Gastrocnemius medialis (tissue), 4 donors: ENCODE data around the gene TM2D1.

Experiments
- CTCF ChIP-seq, 5 experiments: fragments of 450-650 bp in 3 of 5; fragments of 200-600 bp in 2 of 5; sonication (generic) in 2 of 5; IDR thresholded peaks in 4 of 5; conservative IDR thresholded peaks in 1 of 5; 1 replicate in 4 of 5; 2 replicates in 1 of 5; pipeline ENCODE4 v1.5.1; 2016 to 2019; ENCODE audit warnings: antibody characterized with exemption in 5 of 5, mild to moderate bottlenecking in 3 of 5, moderate library complexity in 3 of 5
- POLR2A ChIP-seq, 2 donors: fragments of 450-650 bp; IDR thresholded peaks; one replicate each; pipeline ENCODE4 v1.6.1; 2017; ENCODE audit warnings: antibody characterized with exemption in 2 of 2, mild to moderate bottlenecking in 2 of 2, moderate library complexity in 2 of 2

GRCh38 chr1:61638296-61638695 is 86.6 kb downstream of the TM2D1 start:
- no peak for TF ChIP-seq CTCF (IDR thresholded peaks at IDR 0.05 in 4 of 5, conservative IDR thresholded peaks at IDR 0.05 in 1 of 5)
- no peak for TF ChIP-seq POLR2A (IDR thresholded peaks at IDR 0.05)
